Measurements from ENCODE around the gene DET1.

Gene DET1

DNA sequence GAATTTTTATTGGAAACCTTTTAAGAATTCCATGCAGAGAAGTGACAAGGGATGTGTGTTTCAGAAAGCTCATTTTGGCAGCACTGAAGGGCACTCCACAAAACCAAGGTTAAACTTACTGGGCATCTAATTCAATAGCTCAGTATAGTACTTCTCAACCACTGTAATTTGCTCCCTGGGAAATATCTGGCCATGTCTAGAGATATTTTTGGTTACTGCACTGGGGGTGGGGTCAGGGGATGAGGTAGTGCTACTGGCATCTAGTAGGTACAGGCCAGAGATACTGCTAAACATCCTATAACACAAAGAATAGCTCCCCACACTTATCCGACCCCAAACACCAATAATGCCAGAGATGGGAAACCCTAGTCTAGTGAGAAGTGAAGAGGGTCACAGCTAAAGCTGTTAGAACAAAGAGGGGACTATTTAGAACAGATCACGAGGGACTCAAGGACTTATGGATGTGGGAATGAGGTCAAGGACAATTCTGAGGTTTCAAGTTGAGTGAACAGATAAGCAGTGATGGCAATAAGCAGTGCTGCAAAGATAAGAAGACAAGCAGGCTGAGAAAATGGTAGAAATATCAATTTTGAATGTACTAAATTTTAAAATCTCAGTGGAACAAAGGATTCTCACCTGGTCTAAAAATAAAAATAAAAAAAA lies 82.5 kb downstream of the DET1 start:
- Histone ChIP-seq H3K36me3 (replicated peaks; ENCODE audit: insufficient read depth, low read length) (peaks cover 7% of the 10 kb centered on the region; the same call in 1 of the 2 replicates), H4K20me1 (ENCODE audit: insufficient read depth, low read length) (no peaks in the 10 kb centered on the region), H3K27ac (ENCODE audit: low read length) (no peak overlapping the region), H3K79me2 (ENCODE audit: low read length) (peaks cover 42% of the 10 kb centered on the region), H3F3A (ENCODE audit: insufficient read depth, low read length) (no peaks in the 10 kb centered on the region), H3K4me3 (ENCODE audit: low read length) (no peak overlapping the region), H3K4me1 (ENCODE audit: low read length) (peaks cover 11% of the 10 kb centered on the region), H3K9me3 (replicated peaks; ENCODE audit: insufficient read depth, low read length) (no peaks in the 10 kb centered on the region), H3K27me3 (replicated peaks; ENCODE audit: insufficient read depth, low read length) (no peaks in the 10 kb centered on the region), H3K9me2 (replicated peaks; ENCODE audit: insufficient read depth, low read length) (no peaks in the 10 kb centered on the region), H3K9ac (ENCODE audit: low read length) (no peak overlapping the region), H2AFZ (ENCODE audit: low read length) (no peak overlapping the region), H3K4me2 (ENCODE audit: low read depth, low read length) (no peak overlapping the region)
- DNase-seq, result no peak
- TF ChIP-seq EZH2phosphoT487 (IDR thresholded peaks at IDR 0.05; ENCODE audit: low read length) (no peak), EZH2 (optimal IDR thresholded peaks at IDR 0.05; ENCODE audit: low read depth, low read length) (no peak)
- TF ChIP-seq, protein P1, sequence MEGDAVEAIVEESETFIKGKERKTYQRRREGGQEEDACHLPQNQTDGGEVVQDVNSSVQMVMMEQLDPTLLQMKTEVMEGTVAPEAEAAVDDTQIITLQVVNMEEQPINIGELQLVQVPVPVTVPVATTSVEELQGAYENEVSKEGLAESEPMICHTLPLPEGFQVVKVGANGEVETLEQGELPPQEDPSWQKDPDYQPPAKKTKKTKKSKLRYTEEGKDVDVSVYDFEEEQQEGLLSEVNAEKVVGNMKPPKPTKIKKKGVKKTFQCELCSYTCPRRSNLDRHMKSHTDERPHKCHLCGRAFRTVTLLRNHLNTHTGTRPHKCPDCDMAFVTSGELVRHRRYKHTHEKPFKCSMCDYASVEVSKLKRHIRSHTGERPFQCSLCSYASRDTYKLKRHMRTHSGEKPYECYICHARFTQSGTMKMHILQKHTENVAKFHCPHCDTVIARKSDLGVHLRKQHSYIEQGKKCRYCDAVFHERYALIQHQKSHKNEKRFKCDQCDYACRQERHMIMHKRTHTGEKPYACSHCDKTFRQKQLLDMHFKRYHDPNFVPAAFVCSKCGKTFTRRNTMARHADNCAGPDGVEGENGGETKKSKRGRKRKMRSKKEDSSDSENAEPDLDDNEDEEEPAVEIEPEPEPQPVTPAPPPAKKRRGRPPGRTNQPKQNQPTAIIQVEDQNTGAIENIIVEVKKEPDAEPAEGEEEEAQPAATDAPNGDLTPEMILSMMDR (IDR thresholded peaks at IDR 0.05; ENCODE audit: low read length), result no peak

All from MM.1S (cell line).